SK-N-SH (cell line): ENCODE data around the gene STARD13. TPM values are rescaled to one million over a fixed set of nuclear protein-coding genes. Genes with fewer than 3 reads are reported as not detected.

Experiments used
- CTCF ChIA-PET: fragments of 300-600, 350-600 bp; formaldehyde crosslinking; extraction: SDS; loops from one replicate; lab custom pipeline; 2021; lab: Yijun Ruan, JAX
- POLR2A ChIA-PET: fragments of 350-600 bp; sonication (Branson Sonifier 250); formaldehyde crosslinking; extraction: SDS; loops from one replicate; lab custom pipeline; 2020; ENCODE audit warnings: antibody characterized with exemption, inconsistent platforms; lab: Yijun Ruan, JAX
- DNase-seq: peaks from one replicate; pipeline ENCODE4 v3.0.0; 2012
- H2AFZ ChIP-seq: fragments of 200-600 bp; sonication (generic); 2 replicates; pipeline ENCODE4 v1.8.1; 2016; ENCODE audit warnings: antibody characterized with exemption, mild to moderate bottlenecking, low read depth
- H3F3A ChIP-seq: fragments of 200-600 bp; sonication (generic); replicated peaks from 2 replicates; pipeline ENCODE3; 2016; ENCODE audit warnings: antibody characterized with exemption, mild to moderate bottlenecking; ENCODE audit not compliant: insufficient read depth
- H3K27ac ChIP-seq, 2 experiments: fragments of 200-500 bp in 1 of 2; fragments of 200-600 bp in 1 of 2; sonication (Bioruptor generic) in 1 of 2; sonication (generic), shearing (Covaris generic) in 1 of 2; 2 replicates each; pipeline versions ENCODE4 v1.5.1 to v1.6.1; 2014 to 2016; ENCODE audit warnings: low read depth in 2 of 2, inconsistent platforms in 1 of 2, low read length in 1 of 2, mild to moderate bottlenecking in 1 of 2, mixed read lengths in 1 of 2
- H3K27me3 ChIP-seq: fragments of 200-600 bp; sonication (generic), shearing (Covaris generic); 2 replicates; pipeline ENCODE4 v1.6.1; 2016; ENCODE audit warnings: mixed run types; ENCODE audit not compliant: insufficient read depth
- H3K36me3 ChIP-seq, 2 experiments: fragments of 200-500 bp in 1 of 2; fragments of 200-600 bp in 1 of 2; sonication (Bioruptor generic) in 1 of 2; sonication (generic) in 1 of 2; replicated peaks in 1 of 2; 2 replicates each; pipeline versions ENCODE3 to v1.5.1; 2014 to 2016; ENCODE audit warnings: low read length in 1 of 2, mild to moderate bottlenecking in 1 of 2; ENCODE audit not compliant: insufficient read depth in 2 of 2, control insufficient read depth in 1 of 2
- H3K4me1 ChIP-seq, 2 experiments: fragments of 200-500 bp in 1 of 2; fragments of 200-600 bp in 1 of 2; sonication (Bioruptor generic) in 1 of 2; sonication (generic), shearing (Covaris generic) in 1 of 2; 2 replicates each; pipeline versions ENCODE4 v1.5.1 to v1.6.1; 2014 to 2016; ENCODE audit warnings: low read depth in 1 of 2, low read length in 1 of 2, mixed run types in 1 of 2; ENCODE audit not compliant: insufficient read depth in 2 of 2, control insufficient read depth in 1 of 2
- H3K4me2 ChIP-seq: fragments of 200-600 bp; sonication (generic), shearing (Covaris generic); 2 replicates; pipeline ENCODE4 v1.6.1; 2017; ENCODE audit warnings: mixed run types
- H3K4me3 ChIP-seq, 2 experiments: fragments of 200-500 bp in 1 of 2; fragments of 200-600 bp in 1 of 2; sonication (Bioruptor generic) in 1 of 2; sonication (generic), shearing (Covaris generic) in 1 of 2; 2 replicates each; pipeline versions ENCODE4 v1.5.1 to v1.8.1; 2014 to 2016; ENCODE audit warnings: low read depth in 2 of 2, inconsistent platforms in 1 of 2, low read length in 1 of 2, mild to moderate bottlenecking in 1 of 2, mixed read lengths in 1 of 2, moderate library complexity in 1 of 2
- H3K79me2 ChIP-seq: fragments of 200-600 bp; sonication (generic); 2 replicates; pipeline ENCODE4 v1.8.1; 2017; ENCODE audit warnings: mild to moderate bottlenecking; ENCODE audit not compliant: insufficient read depth
- H3K9ac ChIP-seq: fragments of 200-600 bp; sonication (generic); 2 replicates; pipeline ENCODE4 v1.6.1; 2017; ENCODE audit warnings: mixed run types
- H3K9me2 ChIP-seq: fragments of 200-600 bp; sonication (generic); 2 replicates; pipeline ENCODE4 v1.6.1; 2017; ENCODE audit warnings: mixed run types
- H3K9me3 ChIP-seq: fragments of 200-600 bp; sonication (generic); 2 replicates; pipeline ENCODE4 v1.6.1; 2017; ENCODE audit warnings: mixed run types, mild to moderate bottlenecking, moderate library complexity
- H4K20me1 ChIP-seq: fragments of 200-600 bp; sonication (generic); 2 replicates; pipeline ENCODE4 v1.6.1; 2017; ENCODE audit warnings: mild to moderate bottlenecking, mixed run types; ENCODE audit not compliant: insufficient read depth
- EZH2phosphoT487 ChIP-seq: fragments of 200-600 bp; sonication (generic); IDR thresholded peaks from 2 replicates; pipeline ENCODE4 v1.6.1; 2017; ENCODE audit warnings: low read depth, mixed run types, mild to moderate bottlenecking, antibody characterized with exemption, moderate library complexity, borderline replicate concordance
- TAF1 ChIP-seq: IDR thresholded peaks from 2 replicates; pipeline ENCODE4 v1.6.1; 2012; ENCODE audit warnings: low read depth, mild to moderate bottlenecking, low read length, moderate library complexity, borderline replicate concordance
- TCF12 ChIP-seq: IDR thresholded peaks from 2 replicates; pipeline ENCODE4 v1.4.0; 2012
- TEAD4 ChIP-seq: IDR thresholded peaks from 2 replicates; pipeline ENCODE4 v1.4.0; 2012; ENCODE audit warnings: mild to moderate bottlenecking, borderline replicate concordance; ENCODE audit not compliant: insufficient read depth
- ZBTB33 ChIP-seq: IDR thresholded peaks from 2 replicates; pipeline ENCODE4 v1.4.0; 2012; ENCODE audit warnings: low read depth, borderline replicate concordance
- WGBS: methylation state at CpG from one replicate; pipeline ENCODE4 v1.1.6; 2017; ENCODE audit warnings: low lambda C conversion rate; 5-methylcytosine and 5-hydroxymethylcytosine counted together
- polyA plus RNA-seq, 3 experiments: library from polyadenylated mRNA; depleted of rRNA; stranded (reverse); fragments of >200 nt; gene quantifications; 2 replicates each; pipeline ENCODE4 v1.2.3, GENCODE V29; 2012

Gene STARD13
- polyA plus RNA-seq, 1 of the 3 experiments (the other 2 are of a cell fraction) = 5.7 TPM

- Histone ChIP-seq H3K4me2 (no peak overlapping the region), H3K79me2 (peaks cover 78% of the 10 kb centered on the region), H3K27me3 (no peaks in the 10 kb centered on the region), H3K9me3 (no peaks in the 10 kb centered on the region), H3K9me2 (no peaks in the 10 kb centered on the region), H3K27ac (no peak overlapping the region), H2AFZ (no peak overlapping the region), H4K20me1 (no peaks in the 10 kb centered on the region), H3K9ac (no peak overlapping the region), H3K4me3 (no peak overlapping the region), H3K4me1 (peaks cover 34 to 38% of the 10 kb centered on the region in 2 experiments; a peak in 3 of 4 replicates), H3F3A (peaks cover 21% of the 10 kb centered on the region), H3K36me3 (no peaks in the 10 kb centered on the region)
- no peak for TF ChIP-seq EZH2phosphoT487
- ChIA-PET CTCF (interaction anchor here (1.3 kb wide), 1 partner anchor 31 kb away, joined by 3 read pairs; no protein-coding TSS in a partner anchor), POLR2A (no interaction called here)
- 98% methylated on average over 13 of the region's 13 CpGs for WGBS
- DNase-seq = no peak
Measured at GRCh38 chr13:33197541-33197971, 88.0 kb downstream of the STARD13 start.

DNA sequence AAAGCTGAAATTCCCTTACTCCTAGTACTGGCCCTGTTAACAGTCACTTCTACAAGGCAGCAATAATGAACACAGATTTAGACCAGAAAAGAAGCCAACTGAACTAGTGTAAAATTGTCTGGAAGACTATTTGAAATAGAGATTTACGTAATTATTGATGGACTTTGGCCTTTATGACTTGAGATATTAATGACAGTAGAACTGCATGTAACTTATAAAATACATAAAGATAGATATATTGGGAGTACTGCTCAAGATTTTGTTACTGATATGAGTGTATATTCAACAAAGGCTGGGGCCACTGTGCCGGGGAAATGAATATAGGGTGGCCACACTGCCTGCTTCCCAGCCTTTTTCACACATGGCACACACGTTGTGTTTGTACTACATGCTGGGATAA, 88.8 kb downstream of the STARD13 start:
- H3K27ac ChIP-seq = peak overlapping the region; percentile 24 to 93; a peak in 1 of 4 replicates

More for the DNA sequence above, 88.8 kb downstream of the STARD13 start:
- no peak overlapping the region for H3K9ac ChIP-seq
- H3K79me2 ChIP-seq = peaks cover 79% of the 10 kb centered on the region
- peaks cover 38 to 45% of the 10 kb centered on the region in 2 experiments; a peak in 3 of 4 replicates for H3K4me1 ChIP-seq
- no peaks in the 10 kb centered on the region for H3K9me2 ChIP-seq
- H3K27me3 ChIP-seq = no peaks in the 10 kb centered on the region
- no peak for DNase-seq
- H3K4me3 ChIP-seq = no peak overlapping the region
- WGBS = 100% methylated on average over 3 of the region's 3 CpGs
- no peaks in the 10 kb centered on the region for H4K20me1 ChIP-seq
- H3K9me3 ChIP-seq = no peaks in the 10 kb centered on the region
- ChIA-PET POLR2A (no interaction called here), CTCF (interaction anchor here (1.3 kb wide), 1 partner anchor 32 kb away, joined by 3 read pairs; no protein-coding TSS in a partner anchor)
- H3F3A ChIP-seq = peaks cover 23% of the 10 kb centered on the region
- no peak for TF ChIP-seq TCF12
- TF ChIP-seq TEAD4 = no peak
- TF ChIP-seq TAF1 = no peak
- TF ChIP-seq ZBTB33 = no peak
- H3K36me3 ChIP-seq = no peaks in the 10 kb centered on the region
- H2AFZ ChIP-seq = no peak overlapping the region
- H3K4me2 ChIP-seq = no peak overlapping the region
